Raji (cell line): ENCODE data around the gene MX2.

Experiments used
- POLR2A ChIP-seq: IDR thresholded peaks from 2 replicates; pipeline ENCODE4 v1.6.1; 2011; ENCODE audit warnings: low read depth, low read length, control low read depth; ENCODE audit not compliant: insufficient read depth

The MX2 gene

DNA sequence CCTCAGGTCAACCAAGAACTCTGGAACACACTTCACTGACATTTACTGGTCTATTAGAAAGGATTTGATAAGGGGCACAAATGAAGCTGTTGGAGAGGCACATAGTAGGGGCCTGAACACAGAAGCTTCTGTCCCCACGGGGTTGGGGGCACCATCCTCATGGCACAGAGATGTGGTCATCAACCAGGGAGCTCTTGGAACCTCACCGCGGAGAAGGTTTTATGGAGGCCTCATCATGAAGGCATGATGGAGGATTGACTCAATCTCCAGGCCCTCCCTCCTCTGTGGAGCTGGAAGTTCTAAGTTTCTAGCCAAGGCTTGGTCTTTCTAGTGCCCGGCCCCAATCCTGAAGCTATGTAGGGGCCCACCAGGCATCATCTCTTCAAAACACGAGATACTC lies 87.8 kb downstream of the MX2 start:
- TF ChIP-seq POLR2A, result no peak

GRCh38 chr21:41451753-41452676 lies 90.2 kb downstream of the MX2 start:
- no peak for TF ChIP-seq POLR2A

DNA sequence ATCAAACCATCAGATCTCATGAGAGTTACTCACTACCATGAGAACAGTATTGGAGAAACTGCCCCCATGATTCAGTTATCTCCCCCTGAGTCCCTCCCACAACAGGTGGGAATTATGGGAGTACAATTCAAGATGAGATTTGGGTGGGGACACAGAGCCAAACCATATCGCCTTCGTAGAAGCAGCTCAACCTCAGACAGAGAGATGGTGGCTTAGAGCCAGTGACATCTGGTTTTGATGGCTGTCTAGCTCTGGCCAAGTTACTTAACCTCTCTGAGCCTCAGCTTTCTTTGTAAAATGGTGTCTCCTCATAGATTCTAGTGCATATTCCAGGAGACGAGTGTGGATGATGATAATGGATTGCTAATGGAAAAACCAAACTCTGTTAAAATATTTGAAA lies 91.4 kb downstream of the MX2 start:
- TF ChIP-seq POLR2A, result no peak

DNA sequence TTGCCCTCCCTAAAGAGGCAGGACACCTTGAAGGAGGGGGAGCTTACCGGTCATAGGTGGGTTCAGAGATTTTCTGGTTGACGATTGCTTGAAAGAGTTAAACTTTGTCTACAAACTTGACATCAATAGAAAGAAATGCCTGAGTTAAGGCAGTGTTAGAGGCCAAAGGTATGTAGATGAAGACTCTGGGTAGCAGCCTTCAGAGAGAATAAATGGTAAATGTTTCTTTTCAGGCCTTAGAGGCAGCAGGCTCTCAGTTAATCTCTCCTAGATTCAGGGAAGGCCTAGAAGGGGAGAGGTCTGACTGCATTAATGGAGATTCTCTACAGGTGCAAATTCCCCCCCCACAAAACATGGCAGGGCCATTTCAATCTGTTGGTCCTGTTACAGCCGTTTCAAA lies 91.9 kb downstream of the MX2 start:
- TF ChIP-seq POLR2A, result no peak

DNA sequence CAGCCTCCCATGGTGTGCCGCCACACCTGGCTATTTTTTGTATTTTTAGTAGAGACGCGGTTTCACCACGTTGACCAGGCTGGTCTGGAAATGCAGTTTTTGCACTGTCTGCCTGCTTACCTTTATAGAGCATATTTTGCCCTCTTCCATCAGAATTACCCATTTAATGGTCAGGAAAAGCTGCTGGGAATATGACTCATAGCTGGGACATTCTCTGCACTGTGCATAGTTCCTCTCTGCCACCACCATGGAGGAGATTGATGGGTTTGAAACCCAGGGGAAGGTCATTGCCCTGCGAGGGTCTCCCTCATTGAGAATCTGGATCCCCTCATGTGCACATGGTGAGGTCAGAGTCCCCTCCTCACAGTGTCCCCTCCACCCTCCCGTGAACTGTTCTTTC lies 96.3 kb downstream of the MX2 start:
- no peak for TF ChIP-seq POLR2A

GRCh38 chr21:41458559-41458958 lies 96.7 kb downstream of the MX2 start:
- TF ChIP-seq POLR2A, result no peak
